ENCODE measurements around the gene MACROD2. TPM values are rescaled to one million over a fixed set of nuclear protein-coding genes. Genes with fewer than 3 reads are reported as not detected.

The MACROD2 gene
- total and polyA plus RNA-seq, 9 donors, result 3.7 to 25.5 (median 7.8) TPM

GRCh38 chr20:15359056-15359455 lies 1363.7 kb downstream of the MACROD2 start:
- H3K36me3 ChIP-seq, result no peaks in the 10 kb centered on the region
- no peak overlapping the region for H3K27ac ChIP-seq
- no peaks in the 10 kb centered on the region for H3K9me3 ChIP-seq
- no peak overlapping the region for H3K4me3 ChIP-seq
- H3K27me3 ChIP-seq, result no peaks in the 10 kb centered on the region
- DNase-seq, result no peak
- no peak for TF ChIP-seq POLR2A (IDR thresholded peaks at IDR 0.05)
- no peak for TF ChIP-seq CTCF (IDR thresholded peaks at IDR 0.05)
- no peak for TF ChIP-seq EP300 (IDR thresholded peaks at IDR 0.05)
- intact Hi-C loops (cut with DNase I), result no loop called here
- H3K4me1 ChIP-seq (ENCODE audit: insufficient read depth), result no peaks in the 10 kb centered on the region
- WGBS, 3 donors, result 84 to 90% (median 85%) methylated on average over 2 of the region's 2 CpGs

- DNase-seq, result no peak
- H3K4me1 ChIP-seq (ENCODE audit: insufficient read depth), result no peaks in the 10 kb centered on the region
- intact Hi-C loops (cut with DNase I), result no loop called here
- no peak overlapping the region for H3K27ac ChIP-seq
- no peaks in the 10 kb centered on the region for H3K36me3 ChIP-seq
- TF ChIP-seq EP300 (IDR thresholded peaks at IDR 0.05) (no peak), CTCF (IDR thresholded peaks at IDR 0.05) (no peak)
- H3K4me3 ChIP-seq, result no peak overlapping the region
- H3K9me3 ChIP-seq, result no peaks in the 10 kb centered on the region
- no peaks in the 10 kb centered on the region for H3K27me3 ChIP-seq
- 70 to 84% (median 75%) methylated on average over 1 of the region's 1 CpG for WGBS, 3 donors
These were observed 1367.5 kb downstream of the MACROD2 start for GRCh38 chr20:15362849-15363248.

GRCh38 chr20:15364781-15365180 lies 1369.5 kb downstream of the MACROD2 start:
- no peaks in the 10 kb centered on the region for H3K9me3 ChIP-seq
- no peak for TF ChIP-seq CTCF (IDR thresholded peaks at IDR 0.05)
- TF ChIP-seq EP300 (IDR thresholded peaks at IDR 0.05), result no peak
- TF ChIP-seq POLR2A (IDR thresholded peaks at IDR 0.05), result no peak

GRCh38 chr20:15370370-15370769 lies 1375.1 kb downstream of the MACROD2 start:
- TF ChIP-seq EP300 (IDR thresholded peaks at IDR 0.05) (no peak), CTCF (IDR thresholded peaks at IDR 0.05) (no peak), POLR2A (IDR thresholded peaks at IDR 0.05) (no peak)
- Histone ChIP-seq H3K27ac (no peak overlapping the region), H3K36me3 (no peaks in the 10 kb centered on the region), H3K4me3 (no peak overlapping the region), H3K9me3 (no peaks in the 10 kb centered on the region), H3K27me3 (no peaks in the 10 kb centered on the region), H3K4me1 (ENCODE audit: insufficient read depth) (no peaks in the 10 kb centered on the region)
- intact Hi-C loops (cut with DNase I), result no loop called here
- 96 to 98% (median 97%) methylated on average over 1 of the region's 1 CpG for WGBS, 3 donors
- DNase-seq, result no peak

More at GRCh38 chr20:15364781-15365180, 1369.5 kb downstream of the MACROD2 start:
- intact Hi-C loops (cut with DNase I), result no loop called here
- no peaks in the 10 kb centered on the region for H3K27me3 ChIP-seq
- no peak overlapping the region for H3K27ac ChIP-seq
- DNase-seq, result no peak
- no peaks in the 10 kb centered on the region for H3K4me1 ChIP-seq (ENCODE audit: insufficient read depth)
- H3K4me3 ChIP-seq, result no peak overlapping the region
- 35 to 47% (median 45%) methylated on average over 2 of the region's 2 CpGs for WGBS, 3 donors
- no peaks in the 10 kb centered on the region for H3K36me3 ChIP-seq

- Histone ChIP-seq H3K4me1 (ENCODE audit: insufficient read depth) (no peaks in the 10 kb centered on the region), H3K27me3 (no peaks in the 10 kb centered on the region), H3K4me3 (no peak overlapping the region), H3K9me3 (no peaks in the 10 kb centered on the region), H3K36me3 (no peaks in the 10 kb centered on the region), H3K27ac (no peak overlapping the region)
- no peak for DNase-seq
- intact Hi-C loops (cut with DNase I), result no loop called here
- WGBS, 3 donors, result 55 to 75% (median 73%) methylated on average over 4 of the region's 4 CpGs
- TF ChIP-seq EP300 (IDR thresholded peaks at IDR 0.05) (no peak), POLR2A (IDR thresholded peaks at IDR 0.05) (no peak), CTCF (IDR thresholded peaks at IDR 0.05) (no peak)
These were observed 1379.4 kb downstream of the MACROD2 start for GRCh38 chr20:15374682-15375081.

Data from ovary (tissue), 9 donors.